Hypothalamus (tissue), 51 donors: ENCODE data around the gene SLC35F2.
A peak's percentile ranks its signal among the peaks of the same experiment; 100 is the strongest.
"Not testable (repeated sequence)": the region's sequence is repeated elsewhere in the genome, so short reads cannot be mapped to it uniquely, and the experiment has no call there.

Source experiments
- DNase-seq, 51 donors: peaks; one replicate each; lab custom pipeline; 2025; lab: John Stamatoyannopoulos, UW

SLC35F2 gene, protein sequence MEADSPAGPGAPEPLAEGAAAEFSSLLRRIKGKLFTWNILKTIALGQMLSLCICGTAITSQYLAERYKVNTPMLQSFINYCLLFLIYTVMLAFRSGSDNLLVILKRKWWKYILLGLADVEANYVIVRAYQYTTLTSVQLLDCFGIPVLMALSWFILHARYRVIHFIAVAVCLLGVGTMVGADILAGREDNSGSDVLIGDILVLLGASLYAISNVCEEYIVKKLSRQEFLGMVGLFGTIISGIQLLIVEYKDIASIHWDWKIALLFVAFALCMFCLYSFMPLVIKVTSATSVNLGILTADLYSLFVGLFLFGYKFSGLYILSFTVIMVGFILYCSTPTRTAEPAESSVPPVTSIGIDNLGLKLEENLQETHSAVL

DNA sequence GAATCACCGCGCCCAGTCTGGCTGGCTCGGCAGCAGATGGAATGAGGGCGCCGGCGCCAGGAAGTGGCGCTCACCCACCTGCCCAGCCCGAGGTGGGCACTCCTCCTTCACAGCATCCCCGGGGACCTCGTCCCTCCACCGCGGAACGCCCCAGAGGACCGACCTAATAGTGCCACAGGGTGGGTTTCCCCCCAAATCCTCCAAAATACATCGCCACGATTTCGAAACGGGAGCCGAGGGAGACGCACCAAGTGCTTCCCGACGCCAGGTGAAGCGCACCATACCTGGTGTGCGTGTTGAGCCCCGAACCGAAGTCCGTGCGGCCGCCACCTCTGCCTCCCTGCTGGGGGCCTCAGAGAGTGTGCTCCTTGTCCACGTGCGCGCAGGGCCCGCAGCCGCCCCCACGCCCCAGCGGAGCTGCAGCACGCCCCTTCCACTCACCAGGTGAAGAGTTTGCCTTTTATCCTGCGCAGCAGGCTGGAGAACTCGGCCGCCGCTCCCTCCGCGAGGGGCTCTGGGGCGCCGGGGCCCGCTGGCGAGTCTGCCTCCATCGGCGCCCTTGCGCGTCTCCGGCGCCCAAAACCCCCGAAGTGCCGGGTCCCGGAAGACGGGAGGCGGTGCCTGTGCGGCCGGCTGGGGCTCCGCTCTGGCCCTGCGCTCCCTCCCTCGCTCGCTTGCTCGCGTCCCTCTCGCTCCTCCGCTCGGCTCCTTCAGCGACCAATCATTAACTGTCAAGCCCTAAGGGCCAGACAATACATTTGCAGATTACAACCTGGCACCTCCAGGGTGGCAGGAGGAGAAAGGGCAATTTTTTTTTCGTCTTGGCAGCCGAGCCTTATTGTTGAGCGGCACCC, at the start of gene SLC35F2:
TSS of gene SLC35F2 (minus strand) at position 571 of the 854 bp plus-strand sequence. CDS start at position 551, 20 bp downstream.
- peak in 27 of 51 donors; percentile 6 to 57 (median 24) for DNase-seq

DNA sequence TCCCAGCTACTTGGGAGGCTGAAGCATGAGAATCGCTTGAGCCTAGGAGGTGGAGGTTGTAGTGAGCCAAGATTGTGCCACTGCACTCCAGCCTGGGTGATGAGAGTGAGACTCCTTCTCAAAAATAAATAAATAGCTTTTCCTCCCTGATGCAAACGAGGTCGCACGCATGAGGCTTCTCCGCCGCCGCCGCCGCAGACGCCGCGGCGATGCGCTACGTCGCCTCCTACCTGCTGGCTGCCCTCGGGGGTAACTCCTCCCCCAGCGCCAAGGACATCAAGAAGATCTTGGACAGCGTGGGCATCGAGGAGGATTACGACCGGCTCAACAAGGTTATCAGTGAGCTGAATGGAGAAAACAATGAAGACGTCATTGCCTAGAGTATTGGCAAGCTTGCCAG, 49.6 kb upstream of the SLC35F2 start:
- no peak for DNase-seq

DNA sequence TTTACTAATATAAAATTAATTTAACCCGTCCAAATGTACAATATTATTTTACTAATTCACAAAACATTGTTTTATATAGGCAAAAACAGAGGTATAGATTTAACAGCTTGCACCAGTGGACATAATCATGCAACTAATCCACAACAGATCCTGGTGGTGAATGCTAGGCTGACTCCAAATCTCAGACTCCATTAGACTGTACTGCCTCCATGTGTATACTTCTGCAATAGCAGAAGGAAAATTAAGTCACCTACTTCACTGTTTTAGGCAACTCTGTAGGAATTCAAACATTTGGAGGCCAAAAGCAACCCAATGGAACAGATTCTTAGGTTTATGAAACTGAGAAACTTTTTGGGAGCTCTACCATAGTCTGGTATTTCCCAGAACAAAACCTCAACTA, 39.7 kb upstream of the SLC35F2 start:
- DNase-seq = no peak

DNA sequence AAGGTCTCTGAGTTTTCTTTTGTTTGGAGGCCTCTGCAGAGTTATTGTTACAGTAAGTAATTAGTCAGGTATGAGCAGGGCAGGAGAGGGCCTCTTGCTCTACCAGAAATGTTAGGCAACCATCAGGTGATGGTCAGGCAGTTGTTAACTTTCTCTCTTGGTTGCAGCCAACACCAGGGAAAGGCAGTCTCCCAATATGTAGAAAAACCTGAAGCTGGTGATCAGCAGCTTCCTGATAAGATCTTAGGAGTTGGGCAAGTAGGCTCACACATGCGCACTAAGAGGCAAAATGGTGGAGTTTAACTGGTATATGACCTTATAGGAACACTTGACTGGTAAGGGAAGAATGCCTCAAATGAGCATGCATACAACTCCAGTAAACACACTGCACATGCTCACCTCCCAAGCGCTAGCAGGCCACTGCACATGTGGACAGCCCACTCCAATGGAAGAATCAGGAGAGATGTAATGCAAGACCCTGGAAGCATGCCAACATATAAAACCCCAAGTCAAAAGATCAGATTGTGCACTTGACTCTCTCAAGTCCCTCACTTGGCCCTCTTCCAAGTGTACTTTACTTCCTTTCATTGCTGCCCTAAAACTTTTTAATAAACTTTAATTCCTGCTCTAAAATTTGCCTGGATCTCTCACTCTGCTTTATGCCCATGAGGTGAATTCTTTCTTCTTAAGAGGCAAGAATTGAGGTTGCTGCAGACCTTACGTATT, 23.7 kb upstream of the SLC35F2 start:
- no peak for DNase-seq

DNA sequence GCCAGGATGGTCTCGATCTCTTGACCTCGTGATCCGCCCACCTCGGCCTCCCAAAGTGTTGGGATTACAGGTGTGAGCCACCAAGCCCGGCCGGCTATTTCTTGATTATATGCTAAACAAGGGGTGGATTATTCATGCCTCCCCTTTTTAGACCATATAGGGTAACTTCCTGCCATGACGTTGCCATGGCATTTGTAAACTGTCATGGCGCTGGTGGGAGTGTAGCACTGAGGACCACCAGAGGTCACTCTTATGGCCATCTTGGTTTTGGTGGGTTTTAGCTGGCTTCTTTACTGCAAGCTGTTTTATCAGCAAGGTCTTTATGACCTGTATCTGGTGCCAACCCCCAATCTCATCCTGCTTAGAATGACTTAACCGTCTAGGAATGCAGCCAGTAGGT, 22.9 kb upstream of the SLC35F2 start:
- DNase-seq = not testable (repeated sequence)

DNA sequence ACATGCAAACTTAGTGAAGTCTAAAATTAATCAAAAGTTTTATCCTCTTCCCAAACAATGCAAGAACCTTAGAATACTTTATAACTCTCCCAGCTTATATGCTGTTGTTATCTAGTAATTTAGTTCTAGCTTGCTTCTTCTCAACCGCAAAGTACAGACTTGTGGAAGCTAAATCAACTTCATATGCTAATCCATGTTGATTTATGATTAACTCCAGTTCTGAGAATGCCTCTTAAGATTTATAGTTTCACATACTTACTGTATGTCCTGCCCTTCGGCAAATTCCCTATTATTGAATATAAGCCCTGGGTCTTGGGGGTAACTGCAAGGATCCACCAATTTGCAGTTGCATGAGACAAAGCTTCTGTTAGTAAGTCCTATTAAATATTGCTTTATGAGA, 17.6 kb upstream of the SLC35F2 start:
- DNase-seq = no peak

DNA sequence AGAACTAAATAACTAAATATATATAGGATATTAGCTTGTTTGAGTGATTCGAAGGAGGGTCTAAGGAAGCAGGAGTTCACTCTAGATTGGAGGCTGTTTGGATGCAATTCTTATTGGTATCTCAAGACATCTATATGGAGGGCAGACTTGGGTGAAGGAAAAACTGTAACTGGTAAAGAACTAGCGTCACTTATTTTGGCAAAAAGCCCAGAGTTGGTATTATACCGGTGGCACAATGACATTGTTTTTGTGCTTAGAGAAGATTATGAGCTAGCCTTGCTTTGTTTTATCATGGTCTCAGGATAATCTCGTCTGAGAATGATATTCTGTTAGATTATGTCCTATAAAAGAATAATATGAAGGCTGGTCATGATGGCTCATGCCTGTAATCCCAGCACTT, 6.0 kb upstream of the SLC35F2 start:
- no peak for DNase-seq

DNA sequence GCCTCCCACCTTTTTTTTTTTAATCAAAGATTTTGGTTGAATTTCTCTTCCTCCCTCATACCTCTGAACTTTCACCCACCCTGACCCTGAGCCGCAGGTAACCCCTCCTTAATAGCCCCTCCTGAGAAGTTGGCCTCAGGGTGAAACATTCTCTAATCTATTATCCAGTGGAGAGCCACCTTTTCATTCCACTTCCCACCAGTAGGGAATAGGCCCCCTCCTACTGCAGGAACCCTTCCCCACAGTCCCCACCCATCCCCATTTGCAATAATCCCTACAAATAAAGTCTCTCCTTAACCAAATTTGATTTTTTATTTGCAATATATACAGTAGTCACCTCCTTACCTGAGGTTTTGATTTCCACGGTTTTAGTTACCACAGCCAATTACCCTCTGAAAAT, 2.1 kb upstream of the SLC35F2 start:
- no peak for DNase-seq

DNA sequence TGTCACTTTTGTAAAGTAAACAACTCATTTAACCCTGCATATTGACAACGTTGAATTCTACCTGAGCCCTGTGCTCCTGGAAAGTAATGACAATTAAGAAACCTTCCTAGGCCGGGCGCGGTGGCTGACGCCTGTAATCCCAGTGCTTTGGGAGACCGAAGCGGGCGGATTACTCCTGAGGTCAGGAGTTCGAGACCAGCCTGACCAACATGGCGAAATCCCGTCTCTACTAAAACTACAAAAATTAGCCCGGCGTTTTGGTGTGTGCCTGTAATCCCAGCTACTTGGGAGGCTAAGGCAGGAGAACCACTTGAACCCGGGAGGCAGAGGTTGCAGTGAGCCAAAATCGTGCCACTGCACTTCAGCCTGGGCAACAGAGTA, 1.6 kb upstream of the SLC35F2 start:
- not testable (repeated sequence) for DNase-seq

DNA sequence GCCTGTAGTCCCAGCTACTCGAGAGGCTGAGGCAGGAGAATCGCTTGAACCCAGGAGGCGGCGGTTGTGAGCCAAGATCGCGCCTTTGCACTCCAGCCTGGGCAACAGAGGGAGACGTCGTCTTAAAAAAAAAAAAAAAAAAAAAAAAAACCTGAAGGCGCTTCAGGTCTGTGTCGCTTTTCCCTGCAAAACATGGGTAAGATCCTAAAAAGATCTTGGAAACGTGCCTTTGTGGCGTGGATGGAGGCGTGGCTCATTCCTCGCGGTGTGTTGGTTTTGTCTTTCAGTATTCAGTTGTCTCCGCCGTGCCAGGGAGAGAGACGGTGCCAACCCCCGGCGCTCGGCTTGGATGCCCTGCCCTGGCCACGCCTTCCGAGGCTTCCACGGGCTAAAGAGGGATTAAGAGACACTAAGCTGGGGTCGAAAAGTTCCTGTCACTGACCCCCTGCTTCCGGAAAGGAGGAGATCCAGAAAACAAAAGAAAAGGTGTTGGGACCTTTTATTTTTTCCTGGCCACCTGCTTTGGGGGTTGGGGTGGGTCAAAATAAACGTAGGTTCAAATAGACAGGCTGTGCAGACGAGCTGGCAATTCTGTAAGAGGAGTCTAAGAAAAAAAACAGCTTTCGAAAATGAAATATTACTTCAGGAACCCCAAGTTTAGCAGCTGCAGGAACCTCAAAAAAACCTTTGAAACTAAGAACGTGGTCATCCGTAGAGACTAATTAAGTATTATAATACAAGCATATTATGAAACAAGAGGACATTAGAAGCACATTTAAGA, 1.1 kb upstream of the SLC35F2 start:
- peak in 8 of 51 donors; percentile 1 to 16 (median 6) for DNase-seq

DNA sequence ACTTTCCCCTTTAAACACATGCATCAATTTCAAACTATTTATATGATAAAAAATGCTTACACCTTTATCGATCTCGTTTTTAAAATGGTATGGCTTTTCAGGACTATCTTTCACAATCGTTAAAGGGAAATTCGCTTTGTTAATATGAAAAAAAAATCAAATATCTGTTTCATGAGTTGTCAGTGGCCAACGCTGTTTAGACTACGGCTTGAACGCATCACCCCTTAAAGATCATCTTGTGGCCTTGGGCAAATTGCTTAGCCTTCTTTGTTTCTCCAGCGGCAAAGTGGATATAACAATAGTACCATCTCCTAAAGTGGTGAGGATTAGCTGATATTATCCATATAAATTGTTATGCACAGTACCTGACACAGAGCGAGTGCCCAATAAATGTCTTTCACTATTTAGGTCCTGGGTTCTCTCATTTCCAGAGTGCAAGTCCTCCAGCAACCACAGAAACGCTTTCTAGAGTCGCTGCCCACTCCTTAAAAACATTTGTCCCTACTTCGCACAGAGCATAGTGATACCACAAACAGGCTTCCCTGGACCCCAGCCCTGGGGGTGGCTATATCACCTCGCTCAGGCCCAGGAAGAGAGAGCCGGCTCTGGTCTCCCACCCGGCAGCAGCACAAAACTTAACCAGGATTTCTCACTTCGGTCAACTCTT, 904 bp downstream of the SLC35F2 start:
- DNase-seq = no peak

DNA sequence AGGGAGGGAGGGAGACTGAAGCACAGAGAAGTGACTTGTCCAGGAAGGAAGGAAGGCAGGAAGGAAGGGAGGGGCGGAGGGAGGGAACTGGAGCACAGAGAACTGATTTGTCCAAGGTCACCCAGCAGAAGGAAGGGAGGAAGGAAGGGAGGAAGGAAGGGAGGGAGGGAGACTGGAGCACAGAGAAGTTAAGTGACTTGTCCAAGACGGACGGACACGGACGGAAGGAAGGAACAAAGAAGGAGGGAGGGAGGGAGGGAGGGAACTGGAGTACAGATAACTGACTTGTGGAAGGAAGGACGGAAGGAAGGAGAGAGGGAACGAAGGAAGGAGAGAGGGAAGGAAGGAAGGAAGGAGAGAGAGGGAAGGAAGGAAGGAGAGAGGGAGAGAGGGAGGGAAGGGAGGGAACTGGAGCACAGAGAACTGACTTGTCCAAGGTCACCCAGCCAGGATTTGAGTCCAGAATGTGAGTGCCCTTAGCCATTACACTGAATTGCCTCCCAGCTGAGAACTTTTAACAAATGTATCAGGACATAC, 1.5 kb downstream of the SLC35F2 start:
- no peak for DNase-seq

DNA sequence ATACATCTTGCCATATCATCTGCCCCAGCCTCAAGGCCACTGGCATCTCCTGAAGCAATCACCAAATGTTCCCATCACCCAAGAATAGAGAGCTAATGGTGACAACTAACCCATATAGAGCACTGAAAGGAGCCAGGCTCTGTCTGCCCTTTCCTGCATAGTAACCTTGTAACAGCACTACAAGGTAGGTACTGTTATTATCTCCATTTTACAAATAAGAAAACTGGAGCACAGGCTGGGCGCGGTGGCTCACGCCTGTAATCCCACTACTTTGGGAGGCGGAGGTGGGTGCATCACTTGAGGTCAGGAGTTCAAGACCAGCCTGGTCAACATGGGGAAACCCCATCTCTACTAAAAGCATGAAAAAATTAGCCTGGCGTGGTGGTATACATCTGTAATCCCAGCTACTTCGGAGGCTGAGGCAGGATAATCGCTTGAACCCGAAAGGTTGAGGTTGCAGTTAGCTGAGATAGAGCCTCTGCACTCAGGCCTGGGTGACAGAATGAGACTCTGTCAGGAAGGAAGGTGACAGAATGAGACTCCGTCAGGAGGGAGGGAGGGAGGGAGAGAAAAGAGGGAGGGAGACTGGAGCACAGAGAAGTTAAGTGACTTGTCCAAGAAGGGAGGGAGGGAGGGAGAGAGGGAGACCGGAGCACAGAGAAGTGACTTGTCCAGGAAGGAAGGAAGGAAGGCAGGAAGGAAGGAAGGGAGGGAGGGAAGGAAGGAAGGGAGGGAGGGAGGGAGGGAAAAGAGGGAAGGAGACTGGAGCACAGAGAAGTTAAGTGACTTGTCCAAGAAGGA, 2.2 kb downstream of the SLC35F2 start:
- no peak for DNase-seq

DNA sequence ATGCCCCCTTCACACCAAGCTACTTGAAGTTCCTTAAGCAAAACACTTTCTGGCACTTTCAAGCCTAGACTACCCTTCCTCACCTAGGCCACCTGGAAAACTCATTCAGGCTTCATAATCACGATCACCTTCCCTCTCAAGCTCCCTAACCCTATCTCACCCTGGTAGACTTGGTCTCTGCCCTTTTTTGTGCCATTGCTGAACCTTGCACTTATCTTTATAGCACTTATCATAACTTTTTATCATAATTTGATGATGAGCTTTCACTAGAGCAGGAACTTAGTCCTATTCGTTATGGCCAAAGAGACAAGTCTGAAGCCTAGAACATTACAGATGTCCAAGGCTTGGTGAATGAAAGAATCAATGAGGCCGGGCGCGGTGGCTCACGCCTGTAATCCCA, 5.5 kb downstream of the SLC35F2 start:
- DNase-seq = no peak

DNA sequence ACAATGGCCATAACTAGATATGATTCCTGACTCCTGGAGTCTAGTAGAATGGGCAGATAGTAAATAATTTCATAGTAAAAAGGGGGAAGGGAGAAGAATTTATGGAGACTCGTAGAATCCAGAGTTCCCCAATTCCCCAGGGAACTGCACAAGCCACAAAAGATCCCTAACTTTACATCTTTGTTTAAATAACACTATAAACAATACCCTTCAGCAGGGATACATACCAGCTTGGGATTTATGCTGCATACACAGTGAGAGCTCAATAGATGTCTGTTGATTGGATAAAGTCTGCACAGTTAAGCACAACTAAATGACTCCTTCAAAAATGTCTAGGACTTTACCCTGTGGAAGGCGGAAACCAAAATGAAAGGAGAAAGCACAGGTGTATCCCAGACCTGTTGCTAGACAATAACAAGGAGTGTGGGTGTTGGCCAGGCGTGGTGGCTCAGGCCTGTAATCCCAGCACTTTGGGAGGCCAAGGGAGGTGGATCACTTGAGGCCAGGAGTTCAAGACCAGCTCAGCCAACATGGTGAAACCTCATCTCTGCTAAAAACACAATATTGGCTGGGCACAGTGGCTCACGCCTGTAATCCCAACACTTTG, 6.8 kb downstream of the SLC35F2 start:
- DNase-seq = no peak

DNA sequence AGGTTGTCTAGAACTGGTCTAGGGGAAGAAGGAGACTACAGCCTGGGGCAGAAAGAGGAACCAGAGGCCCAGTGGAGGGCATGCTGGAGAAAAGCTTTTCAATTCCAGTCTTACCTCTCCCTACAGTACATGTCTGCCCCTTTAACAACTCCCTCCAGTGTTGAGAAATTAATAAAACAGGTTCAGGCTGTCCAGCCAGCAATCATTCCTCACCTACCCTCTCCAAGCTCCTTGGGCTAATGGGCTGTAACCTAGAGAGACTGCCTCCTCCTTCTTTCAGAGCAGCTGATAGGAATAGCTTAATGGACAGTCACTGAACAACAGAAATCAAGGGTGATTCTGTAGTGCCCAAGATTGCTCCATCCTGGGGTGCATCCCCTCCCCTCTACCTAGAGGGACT, 8.8 kb downstream of the SLC35F2 start:
- DNase-seq = no peak

DNA sequence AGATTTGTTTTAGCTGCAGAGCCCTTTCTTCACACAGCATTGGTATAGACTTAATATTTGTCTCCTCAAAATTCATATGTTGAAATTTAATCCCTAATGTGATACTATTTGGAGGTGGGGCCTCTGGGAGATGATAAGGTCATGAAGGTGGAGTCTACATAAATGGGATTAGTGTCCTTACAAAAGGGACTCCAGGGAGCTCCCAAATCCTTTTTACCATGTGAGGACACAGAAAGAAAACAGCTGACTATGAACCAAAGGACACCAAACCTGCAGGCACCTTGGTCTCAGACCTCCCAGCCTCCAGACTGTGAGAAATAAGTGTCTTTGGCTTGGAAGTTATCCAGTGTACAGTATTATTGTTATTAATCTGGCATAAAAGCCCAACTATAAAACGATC, 10.2 kb downstream of the SLC35F2 start:
- DNase-seq = no peak

DNA sequence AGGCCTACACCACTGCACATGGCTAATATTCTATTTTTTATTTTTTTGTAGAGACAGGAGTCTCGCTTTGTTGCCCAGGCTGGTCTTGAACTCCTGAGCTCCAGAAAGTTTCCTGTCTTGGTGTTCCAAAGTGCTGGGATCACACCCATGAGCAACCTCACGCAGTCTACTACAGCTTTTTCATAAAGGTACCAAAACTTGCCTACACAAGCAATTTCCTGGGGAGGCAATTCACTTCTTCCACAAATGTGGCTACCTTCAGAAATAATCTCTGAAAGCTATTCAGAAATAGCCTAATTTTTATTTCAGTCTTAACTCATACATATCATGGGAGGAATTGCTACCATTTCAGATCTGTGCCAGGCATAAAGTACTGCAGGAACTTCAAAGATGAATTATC, 11.4 kb downstream of the SLC35F2 start:
- DNase-seq = no peak
